ENCODE results near the gene FIZ1.

The FIZ1 gene

GRCh38 chr19:55563261-55563690 lies 36.0 kb downstream of the FIZ1 start:
- no peak for DNase-seq

DNA sequence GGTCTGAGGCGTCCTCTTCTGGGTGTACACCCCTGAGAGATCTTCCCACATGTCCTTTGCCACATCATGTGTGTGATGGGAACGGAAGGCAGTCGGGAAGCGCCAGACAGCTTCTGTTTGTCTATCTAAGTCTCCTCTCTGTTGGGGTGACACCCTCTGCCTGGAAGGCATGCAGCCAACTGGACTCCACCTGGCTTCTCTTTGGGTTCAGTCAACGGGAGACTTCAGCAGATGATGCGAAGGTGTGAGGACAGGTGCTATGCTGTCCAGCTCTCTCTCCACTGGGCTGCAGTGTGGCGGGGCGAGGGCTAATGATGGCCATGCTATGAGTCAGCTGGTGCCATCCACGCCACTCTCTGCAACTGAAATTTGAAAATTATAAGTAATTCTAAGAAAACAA lies 39.6 kb downstream of the FIZ1 start:
- DNase-seq, result no peak

GRCh38 chr19:55554741-55555152 lies 44.6 kb downstream of the FIZ1 start:
- no peak for DNase-seq

GRCh38 chr19:55554302-55554701 lies 45.0 kb downstream of the FIZ1 start:
- no peak for DNase-seq

GRCh38 chr19:55553217-55554182 lies 45.8 kb downstream of the FIZ1 start:
- DNase-seq, result no peak

DNA sequence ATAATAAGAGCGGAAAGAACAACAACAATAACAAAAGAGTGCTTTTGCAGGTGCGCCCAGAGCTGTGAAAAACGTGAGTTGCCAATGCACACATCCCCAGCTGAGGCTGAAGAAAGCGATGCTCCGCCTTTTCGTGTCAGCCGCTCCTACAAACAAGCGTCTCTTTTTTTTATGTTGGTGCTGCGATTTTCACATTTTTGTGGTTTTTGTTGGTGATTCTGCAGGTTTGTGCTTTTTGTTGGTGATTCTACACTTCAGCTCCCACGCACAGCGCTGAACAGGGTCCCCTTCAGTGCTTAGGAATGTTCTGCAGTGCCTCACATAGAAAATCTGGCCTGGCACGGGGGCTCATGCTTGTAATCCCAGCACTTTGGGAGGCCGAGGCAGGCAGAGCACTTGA lies 46.7 kb downstream of the FIZ1 start:
- no peak for DNase-seq

DNA sequence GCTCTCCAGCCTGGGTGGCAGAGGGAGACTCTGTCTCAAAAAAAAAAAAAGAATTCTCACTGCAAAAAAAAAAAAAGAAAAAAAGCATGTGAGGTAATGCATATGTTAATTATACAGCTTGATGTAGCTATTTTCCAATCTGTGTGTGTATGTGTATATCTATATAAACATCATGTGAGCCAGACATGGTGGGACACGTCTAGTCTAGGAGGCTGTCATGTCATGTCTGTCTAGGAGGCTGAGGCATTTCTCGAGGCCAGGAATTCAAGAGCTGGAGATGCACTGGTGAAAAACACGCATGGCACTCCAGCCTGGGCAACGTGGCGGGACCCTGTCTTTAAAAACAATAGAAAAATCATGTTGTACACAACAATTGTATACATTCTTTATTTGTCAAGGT lies 47.1 kb downstream of the FIZ1 start:
- DNase-seq, result no peak

- DNase-seq, result no peak
Observed at GRCh38 chr19:55550321-55550650, 49.0 kb downstream of the FIZ1 start.

DNA sequence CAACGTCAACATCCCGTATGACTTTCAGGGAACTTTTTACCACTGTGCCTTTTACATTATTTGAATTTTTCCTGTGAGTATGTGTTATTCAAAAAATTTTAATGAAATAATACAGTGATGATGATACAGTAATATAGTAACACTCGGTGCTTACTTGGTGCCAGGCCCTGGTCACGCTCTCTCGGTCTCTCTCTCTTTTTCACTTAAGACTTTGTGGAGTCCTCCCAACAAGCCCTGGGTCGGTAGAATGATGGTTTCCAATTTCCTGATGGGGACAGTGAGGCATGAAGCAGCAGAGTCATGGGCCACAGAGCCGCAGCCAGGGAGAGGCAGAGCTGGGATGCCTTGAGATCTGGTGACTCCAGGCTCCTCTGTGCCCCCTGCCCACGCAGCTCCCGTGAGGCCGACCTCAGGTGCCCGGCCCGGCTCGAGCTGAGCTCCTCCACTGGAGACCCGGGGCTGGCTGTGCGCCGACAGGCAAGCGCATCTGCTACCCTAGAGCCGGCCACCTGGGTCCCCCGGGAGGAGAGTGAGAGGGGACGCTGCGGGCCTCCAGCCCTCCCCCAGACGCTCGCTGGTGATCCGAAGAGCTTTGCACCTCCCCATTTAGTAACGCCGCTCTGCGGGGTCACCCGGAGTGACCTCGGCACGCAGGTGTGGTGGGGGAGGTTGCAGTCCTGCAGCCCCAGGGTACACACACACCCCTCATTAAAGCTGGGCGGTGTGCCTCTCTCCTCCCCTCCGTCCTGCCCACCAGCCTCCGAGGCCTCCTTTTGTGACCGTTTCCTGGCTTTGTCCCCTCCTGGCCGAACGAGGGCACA lies 49.6 kb downstream of the FIZ1 start:
- DNase-seq, result no peak

GRCh38 chr19:55546822-55547614 lies 52.3 kb downstream of the FIZ1 start:
- DNase-seq, result no peak

DNA sequence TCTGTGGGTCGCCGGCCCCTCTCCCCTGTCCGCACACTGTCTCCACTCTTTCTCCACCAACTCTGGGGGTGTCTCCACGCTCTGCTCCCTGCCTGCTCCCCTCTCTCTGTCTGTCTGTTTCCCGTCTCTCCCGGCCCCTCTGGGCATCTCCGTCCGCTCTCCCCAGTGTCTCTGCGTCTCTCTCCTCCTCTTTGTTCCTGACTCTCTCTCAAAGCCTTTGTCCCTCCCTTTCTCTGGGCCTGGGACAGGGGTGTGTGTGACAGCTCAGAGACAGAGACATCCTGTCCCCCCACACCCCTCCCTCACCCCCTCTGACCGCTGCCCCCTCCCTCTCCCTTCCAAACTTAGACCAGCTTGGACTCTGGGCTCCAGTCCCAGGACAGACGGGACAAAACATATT lies 53.3 kb downstream of the FIZ1 start:
- no peak for DNase-seq

DNA sequence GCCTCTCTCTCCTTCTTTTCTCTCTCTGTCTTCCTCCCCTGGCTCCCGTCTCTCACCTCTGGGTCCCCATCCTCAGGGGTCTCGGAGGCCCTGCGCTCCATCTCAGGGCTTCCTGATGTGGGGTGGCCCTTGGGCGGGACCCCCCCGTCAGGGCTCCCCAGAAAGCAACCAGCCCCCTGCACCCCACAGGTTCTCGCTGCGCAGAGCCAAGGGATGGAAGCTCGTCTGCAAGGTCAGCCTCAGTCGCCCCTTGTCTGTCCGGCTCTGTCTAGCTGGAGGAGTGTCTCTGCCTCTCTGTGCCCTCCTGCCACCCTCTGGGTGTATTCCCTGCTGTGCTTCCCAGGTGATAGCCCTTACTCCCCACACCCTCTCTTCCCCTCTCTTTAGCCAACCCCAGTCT lies 53.9 kb downstream of the FIZ1 start, which contains the start of gene SBK3:
Gene SBK3, minus strand, starts transcription at position 101 of the 400 bp plus-strand sequence. Its CDS starts 0 bp downstream, at position 101.
- DNase-seq, result no peak

DNA sequence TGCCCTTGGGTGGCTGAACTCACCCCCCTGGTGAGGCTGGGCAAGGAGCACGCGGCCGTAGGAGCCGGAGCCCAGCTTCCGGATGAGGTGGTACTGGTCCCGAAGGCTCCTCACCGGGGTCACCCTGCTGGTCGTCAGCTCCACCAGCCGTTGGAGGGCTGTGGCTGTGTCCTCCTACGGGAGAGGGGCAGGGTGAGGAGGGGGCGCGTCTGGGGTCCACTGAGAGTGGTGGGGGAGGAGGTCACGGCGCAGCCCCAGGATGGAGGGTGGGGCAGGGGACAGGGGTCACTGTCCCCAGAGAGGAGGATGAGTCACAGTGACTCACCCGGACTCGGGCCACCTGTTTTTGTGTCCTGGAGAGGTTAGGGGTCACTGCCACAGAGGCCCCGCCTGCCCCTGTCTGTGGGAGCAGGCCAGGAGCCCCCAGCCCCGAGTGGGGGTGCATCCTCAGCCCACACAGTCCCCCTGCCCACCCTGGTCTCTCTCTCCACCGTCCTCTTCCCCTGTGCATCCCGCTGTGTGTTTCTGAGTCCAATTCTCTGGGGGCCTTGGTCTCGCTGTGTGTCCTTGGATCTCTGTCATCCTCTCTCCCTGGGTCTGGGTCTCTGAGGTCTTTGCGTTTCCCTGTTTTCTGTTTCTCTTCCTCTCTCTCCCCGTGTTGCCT lies 54.4 kb downstream of the FIZ1 start:
- DNase-seq, result no peak

DNA sequence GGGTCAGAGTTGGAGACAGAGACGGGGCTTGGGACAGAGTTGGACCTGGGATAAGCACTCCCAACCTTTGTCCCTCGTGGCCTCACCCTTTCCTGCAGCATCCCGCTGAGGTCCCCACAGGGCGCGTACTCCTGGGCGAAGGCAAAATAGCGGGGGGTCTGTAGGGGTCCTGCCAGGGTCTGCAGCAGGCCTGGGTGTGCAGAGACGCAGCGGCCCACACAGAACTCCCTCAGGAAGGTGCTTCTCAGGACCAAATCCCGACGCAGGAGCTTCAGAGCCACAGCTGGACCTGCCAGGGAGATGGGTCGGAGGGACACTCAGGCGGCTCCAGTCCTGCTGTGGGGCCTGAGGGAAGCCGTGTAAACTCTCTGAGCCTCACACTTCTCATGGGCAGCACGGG lies 55.3 kb downstream of the FIZ1 start:
- no peak for DNase-seq

DNA sequence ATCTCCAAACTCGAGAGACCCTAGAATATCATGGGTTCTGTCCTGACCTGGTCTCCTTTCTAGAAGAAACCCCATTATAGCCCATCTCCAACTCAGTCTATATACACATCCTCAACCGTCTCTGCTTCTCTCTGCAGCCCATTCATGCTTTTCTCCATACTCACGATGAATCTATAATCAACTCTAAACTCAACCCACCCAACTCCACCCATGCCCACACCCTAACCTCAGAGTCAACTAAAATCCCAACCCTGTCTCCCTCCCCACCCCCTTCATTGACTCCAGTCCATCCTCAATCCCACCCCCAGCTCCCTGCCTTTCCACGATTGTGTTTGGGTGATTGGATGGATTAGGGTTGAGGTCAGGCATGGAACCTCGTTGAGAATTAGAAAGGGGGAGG lies 55.8 kb downstream of the FIZ1 start:
- DNase-seq, result no peak

- DNase-seq, result no peak
Observed at GRCh38 chr19:55542292-55542855, 56.9 kb downstream of the FIZ1 start.
